Chondrocyte (in vitro differentiated cells): ENCODE results near the gene EML4. TPM values are rescaled to one million over a fixed set of nuclear protein-coding genes. Genes with fewer than 3 reads are reported as not detected.
A peak's percentile ranks its signal among the peaks of the same experiment; 100 is the strongest.
"Not testable (repeated sequence)": the region's sequence is repeated elsewhere in the genome, so short reads cannot be mapped to it uniquely, and the experiment has no call there.

ENCODE experiments used
- DNase-seq: peaks from one replicate; pipeline ENCODE4 v3.0.0; 2021; ENCODE audit warnings: mixed read lengths, low spot score
- H3K27ac Mint-ChIP-seq: one replicate; pipeline ENCODE4 v1.8.0; 2021; ENCODE audit warnings: mild to moderate bottlenecking, moderate library complexity, mixed read lengths; ENCODE audit not compliant: unreplicated experiment
- H3K27me3 Mint-ChIP-seq: 2 replicates; pipeline ENCODE4 v1.8.0; 2021; ENCODE audit warnings: low read depth, mixed read lengths
- H3K36me3 Mint-ChIP-seq: 2 replicates; pipeline ENCODE4 v1.8.0; 2021; ENCODE audit warnings: low read depth, mixed read lengths
- H3K4me1 Mint-ChIP-seq: 2 replicates; pipeline ENCODE4 v1.8.0; 2021; ENCODE audit warnings: low read depth, mild to moderate bottlenecking, mixed read lengths
- H3K4me3 Mint-ChIP-seq: one replicate; pipeline ENCODE4 v1.8.0; 2021; ENCODE audit warnings: mild to moderate bottlenecking, moderate library complexity, mixed read lengths; ENCODE audit not compliant: unreplicated experiment
- H3K9me3 Mint-ChIP-seq: 2 replicates; pipeline ENCODE4 v1.8.0; 2021; ENCODE audit warnings: low read depth, mixed read lengths
- CTCF ChIP-seq: fragments of 200-600 bp; sonication (generic); IDR thresholded peaks from 2 replicates; pipeline ENCODE4 v1.5.0; 2021; ENCODE audit warnings: antibody characterized with exemption, mild to moderate bottlenecking, moderate library complexity
- total RNA-seq: library from RNA; stranded (reverse); gene quantifications from 3 replicates; pipeline ENCODE4 v1.2.1, GENCODE V29; 2021

The EML4 gene
- total RNA-seq, 1 donor from 2014 or later, result 50.0 TPM

GRCh38 chr2:42127425-42128424 is 41.4 kb upstream of the EML4 start:
- Mint-ChIP-seq H3K4me3 (no peak overlapping the region), H3K27ac (no peak overlapping the region), H3K4me1 (peaks cover 74% of the 10 kb centered on the region), H3K36me3 (no peaks in the 10 kb centered on the region), H3K27me3 (no peaks in the 10 kb centered on the region), H3K9me3 (no peaks in the 10 kb centered on the region)
- DNase-seq, result no peak
- TF ChIP-seq CTCF, result no peak

DNA sequence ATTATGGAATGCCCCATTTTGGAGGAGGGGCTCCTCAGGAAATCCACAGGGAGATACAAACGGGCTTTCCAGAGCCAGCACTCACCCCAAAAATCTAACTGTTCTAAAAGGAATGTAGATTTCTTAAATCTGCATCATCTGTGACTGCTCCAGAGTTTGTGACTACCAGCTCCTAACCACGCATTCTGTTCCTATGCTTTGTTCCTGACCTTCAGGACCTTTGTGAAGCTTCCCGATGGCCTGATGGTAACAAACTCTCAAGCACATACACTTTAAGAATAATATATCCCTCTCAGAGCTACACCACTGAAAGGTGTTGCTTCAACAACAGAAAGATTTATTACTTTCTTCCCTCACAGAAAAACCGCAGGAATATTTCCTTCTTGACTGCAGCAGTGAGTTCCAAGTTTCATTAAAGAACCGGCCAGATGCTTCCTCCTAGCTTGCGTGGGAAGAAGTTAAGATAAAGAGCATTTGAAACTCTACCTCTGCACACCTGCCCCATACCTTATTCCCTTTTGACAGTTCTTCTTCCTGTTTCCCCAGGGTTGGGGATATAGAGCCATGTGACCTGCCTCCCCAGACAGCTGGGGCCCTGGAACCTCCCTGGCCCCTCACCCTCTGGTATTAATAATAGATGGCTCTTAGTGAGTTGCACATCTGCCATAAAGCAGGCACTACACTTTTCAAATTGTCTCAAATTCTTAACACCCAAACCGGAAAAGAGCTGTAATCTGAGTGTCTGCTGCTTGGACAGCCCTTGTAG is 40.2 kb upstream of the EML4 start:
- Mint-ChIP-seq H3K4me3 (no peak overlapping the region), H3K36me3 (no peaks in the 10 kb centered on the region), H3K9me3 (no peaks in the 10 kb centered on the region), H3K27me3 (no peaks in the 10 kb centered on the region), H3K4me1 (peaks cover 79% of the 10 kb centered on the region), H3K27ac (peak overlapping the region; percentile 65)
- no peak for TF ChIP-seq CTCF
- no peak for DNase-seq

DNA sequence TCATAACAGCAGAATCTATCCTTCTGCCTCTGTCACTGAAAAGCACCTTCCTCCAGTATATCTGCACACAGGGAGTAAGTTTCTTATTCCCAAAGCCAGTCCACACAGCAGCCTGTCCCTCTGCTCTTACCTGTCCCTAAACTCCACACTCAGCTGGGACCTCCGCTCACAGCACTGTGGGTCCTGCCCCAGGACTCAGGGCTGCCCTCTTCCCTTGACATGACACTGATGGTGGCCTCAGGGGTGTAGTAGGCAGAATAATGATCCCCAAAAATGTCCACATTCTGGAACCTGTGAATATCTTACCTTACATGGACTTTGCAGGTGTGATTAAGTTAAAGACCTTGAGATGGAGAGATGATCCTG is 39.7 kb upstream of the EML4 start:
- H3K36me3 Mint-ChIP-seq, result no peaks in the 10 kb centered on the region
- no peak for TF ChIP-seq CTCF
- H3K27ac Mint-ChIP-seq, result peak overlapping the region; percentile 65
- H3K27me3 Mint-ChIP-seq, result no peaks in the 10 kb centered on the region
- H3K9me3 Mint-ChIP-seq, result no peaks in the 10 kb centered on the region
- DNase-seq, result no peak
- peaks cover 73% of the 10 kb centered on the region for H3K4me1 Mint-ChIP-seq
- H3K4me3 Mint-ChIP-seq, result no peak overlapping the region

DNA sequence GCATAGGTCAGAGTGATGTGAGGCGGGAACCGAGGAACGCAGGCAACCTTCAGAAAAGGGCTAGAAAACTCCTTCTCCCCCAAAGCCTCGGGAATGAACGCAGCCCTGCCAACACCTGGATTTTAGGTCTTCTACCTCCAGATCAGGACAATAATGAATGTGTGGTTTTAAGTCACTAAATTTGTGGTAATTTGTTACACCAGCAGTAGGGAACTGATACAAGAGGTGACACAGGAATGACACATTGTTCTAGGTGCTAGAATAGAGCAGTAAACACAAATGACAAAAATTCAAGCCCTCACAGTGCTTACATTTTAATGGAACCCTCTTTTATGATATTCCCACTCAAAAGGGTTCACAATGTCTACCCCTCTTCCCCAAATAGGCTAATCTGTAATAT is 39.2 kb upstream of the EML4 start:
- no peak for TF ChIP-seq CTCF
- no peak for DNase-seq
- no peaks in the 10 kb centered on the region for H3K27me3 Mint-ChIP-seq
- H3K36me3 Mint-ChIP-seq, result no peaks in the 10 kb centered on the region
- peaks cover 69% of the 10 kb centered on the region for H3K4me1 Mint-ChIP-seq
- no peak overlapping the region for H3K4me3 Mint-ChIP-seq
- no peaks in the 10 kb centered on the region for H3K9me3 Mint-ChIP-seq
- H3K27ac Mint-ChIP-seq, result peak overlapping the region; percentile 65

DNA sequence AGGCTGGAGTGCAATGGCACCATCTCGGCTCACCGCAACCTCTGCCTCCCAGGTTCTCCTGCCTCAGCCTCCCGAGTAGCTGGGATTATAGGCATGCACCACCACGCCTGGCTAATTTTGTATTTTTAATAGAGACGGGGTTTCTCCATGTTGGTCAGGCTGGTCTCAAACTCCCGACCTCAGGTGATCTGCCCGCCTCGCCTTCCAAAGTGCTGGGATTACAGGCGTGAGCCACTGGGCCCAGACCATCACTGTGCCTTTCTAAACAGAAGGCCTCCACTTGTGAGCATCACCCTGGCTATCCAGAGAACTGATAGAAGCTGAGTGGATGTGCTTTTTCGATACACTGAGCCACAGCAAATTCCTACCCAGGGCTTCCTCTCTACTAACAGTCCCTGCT is 38.3 kb upstream of the EML4 start:
- H3K27ac Mint-ChIP-seq, result peak overlapping the region; percentile 78
- H3K9me3 Mint-ChIP-seq, DNase-seq, H3K4me3 Mint-ChIP-seq, H3K36me3 Mint-ChIP-seq, H3K27me3 Mint-ChIP-seq: not testable (repeated sequence)
- peaks cover 66% of the 10 kb centered on the region for H3K4me1 Mint-ChIP-seq
